Measurements from ENCODE around the gene TASP1.

The TASP1 gene

DNA sequence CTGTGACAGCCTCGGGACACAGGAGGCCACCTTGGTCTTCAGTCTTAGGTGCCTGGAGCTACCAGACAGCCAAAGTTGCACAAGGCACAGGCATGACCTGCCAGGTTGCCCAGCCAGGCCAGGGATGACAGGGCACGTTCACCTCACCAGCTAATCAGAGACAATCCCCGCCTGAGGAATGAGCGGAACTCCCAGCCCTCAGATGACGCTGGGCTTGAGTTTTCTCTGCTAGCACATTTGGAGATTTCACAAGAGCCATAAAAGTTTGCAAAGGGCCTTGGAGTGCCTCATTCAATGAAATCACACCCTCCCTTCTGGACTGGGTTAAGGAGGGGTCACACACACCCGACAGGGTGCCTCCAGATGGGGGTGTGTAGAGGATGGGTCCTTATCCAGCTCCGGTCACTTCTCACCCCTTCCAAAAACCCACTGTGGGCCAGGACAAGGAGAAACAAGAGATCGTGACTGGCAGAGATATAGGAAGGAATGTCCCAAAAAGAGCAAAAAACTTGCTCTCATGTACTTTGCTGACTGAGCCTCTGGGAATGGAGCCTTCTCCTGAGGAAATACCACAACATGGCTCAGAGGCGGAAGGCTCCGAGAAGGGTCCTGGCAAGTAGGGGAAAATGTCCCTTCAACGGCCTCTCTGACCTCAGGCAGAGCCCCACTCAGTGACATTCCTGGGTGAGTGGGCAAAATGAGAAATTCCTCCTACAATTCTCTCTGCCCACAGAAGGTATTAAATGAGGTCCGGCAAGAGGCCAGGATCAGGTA lies 296.1 kb downstream of the TASP1 start:
- DNase-seq (ENCODE audit: low spot score) = no peak

DNA sequence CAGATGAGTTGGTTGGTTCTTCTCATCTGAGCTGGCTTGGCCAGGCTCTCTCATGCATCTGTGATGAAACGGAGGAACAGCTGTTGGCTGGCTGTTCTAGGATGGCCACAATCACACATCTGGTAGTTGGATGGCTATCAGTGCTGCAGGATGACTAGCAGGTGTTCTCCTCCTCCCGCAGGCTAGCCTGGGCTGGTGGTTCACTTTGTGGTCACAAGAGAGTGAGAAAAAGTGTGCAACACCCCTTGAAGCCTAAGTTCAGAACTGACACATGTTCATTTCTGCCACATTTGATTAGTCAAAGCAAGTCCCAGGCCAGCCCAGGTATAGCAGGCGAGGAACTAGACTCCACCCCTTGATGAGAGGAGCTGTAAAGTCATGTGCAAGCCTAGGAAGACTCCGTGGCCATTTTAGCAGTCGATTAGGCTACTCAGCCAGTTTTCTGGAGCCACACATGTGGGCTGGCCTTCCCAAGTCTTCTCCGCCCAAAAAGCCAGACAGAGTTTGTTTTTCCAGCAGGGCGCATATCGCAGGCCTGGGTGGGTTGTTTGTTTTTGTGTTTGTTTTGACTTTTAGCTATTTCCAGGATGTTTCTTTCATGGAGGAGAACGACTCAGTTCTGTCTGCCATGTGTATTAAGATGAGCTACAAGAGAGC lies 296.9 kb downstream of the TASP1 start:
- no peak for DNase-seq (ENCODE audit: low spot score)

DNA sequence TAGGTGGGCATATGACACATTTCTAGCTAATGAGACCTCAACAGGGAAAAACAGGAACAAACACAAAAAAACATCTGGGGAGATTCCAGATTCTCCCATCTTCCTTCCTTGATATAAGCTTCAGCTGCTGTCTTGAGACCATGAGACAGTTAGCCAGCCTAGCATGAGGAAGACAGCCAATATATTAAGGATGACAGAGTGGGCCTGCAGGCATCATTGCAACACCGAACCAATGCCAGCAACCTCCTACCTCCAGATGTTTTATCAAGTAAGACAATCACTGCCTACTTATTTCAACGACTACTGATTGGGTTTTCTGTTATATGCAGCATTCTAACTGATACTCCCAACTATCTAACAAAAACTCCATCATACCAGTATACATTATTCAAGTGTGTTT lies 298.6 kb downstream of the TASP1 start:
- no peak for DNase-seq (ENCODE audit: low spot score)

Data from pons (tissue), 1 donor.